HG02943 (cell line): ENCODE results near the gene DYNLT5.

Source experiments
- ATAC-seq: cut with Tn5 transposase; IDR thresholded peaks from one replicate; pipeline ENCODE4 v1.9.1; 2021; ENCODE audit warnings: mild to moderate bottlenecking, low read depth, moderate library complexity; ENCODE audit not compliant: unreplicated experiment

The DYNLT5 gene

GRCh38 chr1:66747501-66747900, 4.8 kb upstream of the DYNLT5 start:
- no peak for ATAC-seq

GRCh38 chr1:66750577-66750976, 1.7 kb upstream of the DYNLT5 start:
- no peak for ATAC-seq

GRCh38 chr1:66751160-66751559, 1.1 kb upstream of the DYNLT5 start:
- no peak for ATAC-seq

GRCh38 chr1:66752671-66753371, 562 bp downstream of the DYNLT5 start:
- no peak for ATAC-seq

GRCh38 chr1:66757722-66758240, 5.5 kb downstream of the DYNLT5 start:
- peak; percentile 16 for ATAC-seq

- peak; percentile 100 for ATAC-seq
Measured at GRCh38 chr1:66758241-66758755, 6.0 kb downstream of the DYNLT5 start.

- ATAC-seq: no peak
Measured at GRCh38 chr1:66760506-66760905, 8.2 kb downstream of the DYNLT5 start.

- ATAC-seq: no peak
Measured at GRCh38 chr1:66761221-66761620, 9.0 kb downstream of the DYNLT5 start.

GRCh38 chr1:66764994-66765578, 12.8 kb downstream of the DYNLT5 start:
- peak; percentile 58 for ATAC-seq

- ATAC-seq: no peak
Measured at GRCh38 chr1:66767626-66768025, 15.4 kb downstream of the DYNLT5 start.

- no peak for ATAC-seq
Measured at GRCh38 chr1:66768965-66769364, 16.7 kb downstream of the DYNLT5 start.

GRCh38 chr1:66769512-66770229, 17.4 kb downstream of the DYNLT5 start:
- no peak for ATAC-seq

- no peak for ATAC-seq
Measured at GRCh38 chr1:66770240-66770639, 18.0 kb downstream of the DYNLT5 start.

GRCh38 chr1:66770694-66771093, 18.4 kb downstream of the DYNLT5 start:
- no peak for ATAC-seq

- no peak for ATAC-seq
Measured at GRCh38 chr1:66773227-66773626, 21.0 kb downstream of the DYNLT5 start.

- ATAC-seq: no peak
Measured at GRCh38 chr1:66774438-66774837, 22.2 kb downstream of the DYNLT5 start.

- ATAC-seq: no peak
Measured at GRCh38 chr1:66775646-66776045, 23.4 kb downstream of the DYNLT5 start.

GRCh38 chr1:66777831-66778230, 25.6 kb downstream of the DYNLT5 start:
- ATAC-seq: no peak

GRCh38 chr1:66778266-66778665, 26.0 kb downstream of the DYNLT5 start:
- no peak for ATAC-seq

GRCh38 chr1:66778969-66779368, 26.7 kb downstream of the DYNLT5 start:
- no peak for ATAC-seq

- no peak for ATAC-seq
Measured at GRCh38 chr1:66779475-66780078, 27.3 kb downstream of the DYNLT5 start.
